ENCODE data around the gene DISC1. TPM values are rescaled to one million over a fixed set of nuclear protein-coding genes. Genes with fewer than 3 reads are reported as not detected.

The DISC1 gene
- total RNA-seq, 2 experiments from 2014 or later: 19.8 to 20.0 TPM

DNA sequence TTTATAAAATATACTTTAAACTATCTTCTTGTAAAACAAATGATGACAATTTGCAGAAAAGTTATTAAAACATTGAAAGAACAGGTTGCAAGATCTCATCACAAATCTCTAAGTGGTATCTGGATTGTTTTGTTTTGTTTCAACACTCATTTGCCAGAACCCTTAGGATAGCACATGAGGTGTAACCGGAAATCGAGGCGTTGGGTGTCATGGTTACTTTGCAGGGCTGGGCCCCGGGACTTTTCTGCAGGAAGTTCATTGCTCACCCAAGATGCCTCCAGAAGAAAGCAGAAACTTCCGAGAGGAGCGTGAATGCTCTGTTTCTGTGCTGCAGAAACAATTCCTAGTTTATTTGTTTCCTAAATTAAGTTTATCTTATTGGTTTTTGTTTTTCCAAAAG lies 2.5 kb downstream of the DISC1 start:
- no peak overlapping the region for H3K27ac ChIP-seq (ENCODE audit: low read depth in 1 of 2, low read length in 2 of 2)
- ChIA-PET POLR2A (interaction anchor here (1.2 kb wide), 1 partner anchor 16 kb away, joined by 4 read pairs; no protein-coding TSS in a partner anchor), CTCF (no interaction called here)
- H3K27me3 ChIP-seq (ENCODE audit: control insufficient read depth in 1 of 2, insufficient read depth in 2 of 2, low read length in 2 of 2): no peaks in the 10 kb centered on the region
- no peaks in the 10 kb centered on the region for H3K36me3 ChIP-seq (ENCODE audit: insufficient read depth, low read length)
- Mint-ChIP-seq H3K4me3 (no peak overlapping the region), H3K9me3 (no peaks in the 10 kb centered on the region), H3K27ac (peak overlapping the region; percentile 90), H3K27me3 (no peaks in the 10 kb centered on the region), H3K4me1 (ENCODE audit: low read depth) (peaks cover 35% of the 10 kb centered on the region), H3K36me3 (ENCODE audit: low read depth) (peaks cover 17% of the 10 kb centered on the region)
- intact Hi-C loops (cut with DNase I, micrococcal nuclease): loop anchor here in 1 of 2 experiments (10.0 kb wide), 1 partner anchor 104 kb away; the partner anchor contains the start of gene TSNAX
- no peak overlapping the region for H3K4me3 ChIP-seq (ENCODE audit: low read length)
- no peak for ATAC-seq (ENCODE audit: poor library complexity)
- peaks cover 29% of the 10 kb centered on the region for H3K4me1 ChIP-seq (ENCODE audit: insufficient read depth, low read length)
- no peaks in the 10 kb centered on the region for H3K9me3 ChIP-seq (ENCODE audit: control insufficient read depth in 1 of 2, insufficient read depth in 1 of 2, low read length in 2 of 2)
- TF ChIP-seq, protein P1, sequence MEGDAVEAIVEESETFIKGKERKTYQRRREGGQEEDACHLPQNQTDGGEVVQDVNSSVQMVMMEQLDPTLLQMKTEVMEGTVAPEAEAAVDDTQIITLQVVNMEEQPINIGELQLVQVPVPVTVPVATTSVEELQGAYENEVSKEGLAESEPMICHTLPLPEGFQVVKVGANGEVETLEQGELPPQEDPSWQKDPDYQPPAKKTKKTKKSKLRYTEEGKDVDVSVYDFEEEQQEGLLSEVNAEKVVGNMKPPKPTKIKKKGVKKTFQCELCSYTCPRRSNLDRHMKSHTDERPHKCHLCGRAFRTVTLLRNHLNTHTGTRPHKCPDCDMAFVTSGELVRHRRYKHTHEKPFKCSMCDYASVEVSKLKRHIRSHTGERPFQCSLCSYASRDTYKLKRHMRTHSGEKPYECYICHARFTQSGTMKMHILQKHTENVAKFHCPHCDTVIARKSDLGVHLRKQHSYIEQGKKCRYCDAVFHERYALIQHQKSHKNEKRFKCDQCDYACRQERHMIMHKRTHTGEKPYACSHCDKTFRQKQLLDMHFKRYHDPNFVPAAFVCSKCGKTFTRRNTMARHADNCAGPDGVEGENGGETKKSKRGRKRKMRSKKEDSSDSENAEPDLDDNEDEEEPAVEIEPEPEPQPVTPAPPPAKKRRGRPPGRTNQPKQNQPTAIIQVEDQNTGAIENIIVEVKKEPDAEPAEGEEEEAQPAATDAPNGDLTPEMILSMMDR (IDR thresholded peaks at IDR 0.05): no peak
- peak in 5 of 14 experiments; percentile 24 to 59 (median 44) for DNase-seq

DNA sequence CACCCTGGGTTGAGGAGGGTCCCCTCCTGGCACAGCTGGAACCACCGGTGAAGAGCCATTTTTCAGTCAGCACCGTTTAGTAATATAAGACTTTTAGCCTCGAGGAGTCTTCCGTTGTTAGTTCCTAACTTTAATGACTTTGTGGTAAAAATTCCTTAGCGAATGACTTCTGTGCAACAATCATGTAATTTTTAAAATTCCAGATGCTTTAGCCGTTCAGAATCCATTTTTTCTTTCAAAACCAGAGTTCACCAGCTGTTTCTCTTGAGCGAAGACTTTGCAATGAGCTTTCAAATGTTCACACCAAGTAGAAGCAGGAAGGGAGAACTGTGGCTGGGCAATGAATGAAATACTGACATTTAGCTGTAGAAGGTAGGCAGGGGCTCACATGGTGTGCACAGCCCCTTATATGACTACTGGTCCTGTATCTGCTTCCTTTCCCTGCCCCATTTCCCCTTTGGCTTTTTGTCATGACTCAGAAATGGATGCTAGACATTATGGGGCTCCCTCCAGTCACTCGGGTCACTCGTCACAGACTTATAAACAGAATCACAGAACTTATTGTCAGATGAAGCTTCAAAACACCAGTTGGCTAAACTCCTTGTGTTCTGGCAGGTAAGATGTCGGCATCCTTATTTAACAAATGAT lies 4.1 kb downstream of the DISC1 start:
- no peak overlapping the region for H3K4me3 Mint-ChIP-seq
- Histone ChIP-seq H3K27ac (ENCODE audit: low read depth in 1 of 2, low read length in 2 of 2) (no peak overlapping the region), H3K4me3 (ENCODE audit: low read length) (no peak overlapping the region), H3K4me1 (ENCODE audit: insufficient read depth, low read length) (peaks cover 27% of the 10 kb centered on the region), H3K36me3 (ENCODE audit: insufficient read depth, low read length) (no peaks in the 10 kb centered on the region), H3K27me3 (ENCODE audit: control insufficient read depth in 1 of 2, insufficient read depth in 2 of 2, low read length in 2 of 2) (no peaks in the 10 kb centered on the region), H3K9me3 (ENCODE audit: control insufficient read depth in 1 of 2, insufficient read depth in 1 of 2, low read length in 2 of 2) (no peaks in the 10 kb centered on the region)
- H3K9me3 Mint-ChIP-seq: no peaks in the 10 kb centered on the region
- peaks cover 47% of the 10 kb centered on the region for H3K4me1 Mint-ChIP-seq (ENCODE audit: low read depth)
- H3K36me3 Mint-ChIP-seq (ENCODE audit: low read depth): peaks cover 17% of the 10 kb centered on the region
- ATAC-seq (ENCODE audit: poor library complexity) (no peak), DNase-seq (no peak)
- TF ChIP-seq, protein P1 (IDR thresholded peaks at IDR 0.05): no peak
- H3K27ac Mint-ChIP-seq: peak overlapping the region; percentile 10
- ChIA-PET POLR2A (interaction anchor here (0.7 to 1.5 kb wide), 3 partner anchors 18 to 293 kb away, joined by 3 to 4 read pairs (median 3); partner anchors contain the start of genes EXOC8 and SPRTN), CTCF (no interaction called here)
- H3K27me3 Mint-ChIP-seq: no peaks in the 10 kb centered on the region
- intact Hi-C loops (cut with DNase I, micrococcal nuclease): no loop called here

DNA sequence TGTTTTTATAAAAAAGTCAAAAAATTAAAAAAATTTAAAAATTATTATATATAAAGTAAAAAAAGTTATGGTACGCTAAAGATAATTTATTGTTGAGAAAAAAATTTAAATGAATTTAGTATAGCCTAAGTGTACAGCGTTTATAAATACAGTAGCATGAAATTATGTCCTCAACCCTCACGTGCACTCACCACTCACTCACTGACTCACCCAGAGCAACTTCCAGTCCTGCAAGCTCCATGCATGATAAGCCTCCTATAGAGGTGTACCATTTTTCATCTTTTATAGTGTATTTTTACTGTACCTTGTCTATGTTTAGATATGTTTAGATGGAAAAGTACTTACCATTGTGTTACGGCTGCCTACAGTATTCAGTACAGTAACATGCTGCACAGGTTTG lies 5.1 kb downstream of the DISC1 start:
- Histone ChIP-seq H3K27ac (ENCODE audit: low read depth in 1 of 2, low read length in 2 of 2) (no peak overlapping the region), H3K9me3 (ENCODE audit: control insufficient read depth in 1 of 2, insufficient read depth in 1 of 2, low read length in 2 of 2) (no peaks in the 10 kb centered on the region), H3K4me1 (ENCODE audit: insufficient read depth, low read length) (peaks cover 20% of the 10 kb centered on the region), H3K27me3 (ENCODE audit: control insufficient read depth in 1 of 2, insufficient read depth in 2 of 2, low read length in 2 of 2) (no peaks in the 10 kb centered on the region), H3K36me3 (ENCODE audit: insufficient read depth, low read length) (no peaks in the 10 kb centered on the region), H3K4me3 (ENCODE audit: low read length) (no peak overlapping the region)
- POLR2A ChIA-PET: interaction anchor here (0.6 to 1.5 kb wide), 3 partner anchors 35 to 1394 kb away, joined by 3 to 4 read pairs (median 3); partner anchors contain the start of genes EXOC8 and SPRTN
- TF ChIP-seq, protein P1 (IDR thresholded peaks at IDR 0.05): no peak
- Mint-ChIP-seq H3K9me3 (no peaks in the 10 kb centered on the region), H3K4me1 (ENCODE audit: low read depth) (peaks cover 42% of the 10 kb centered on the region), H3K4me3 (no peak overlapping the region), H3K27ac (no peak overlapping the region), H3K27me3 (no peaks in the 10 kb centered on the region), H3K36me3 (ENCODE audit: low read depth) (peaks cover 18% of the 10 kb centered on the region)
- intact Hi-C loops (cut with DNase I, micrococcal nuclease): no loop called here
- DNase-seq (no peak), ATAC-seq (ENCODE audit: poor library complexity) (no peak)
- CTCF ChIA-PET: no interaction called here

Measured in CD4-positive, alpha-beta T cell (primary cell).